DMS153 treated with DMSO at 0.1 percent for 48 hours (cell line): ENCODE results near the gene PRKCZ.
A peak's percentile ranks its signal among the peaks of the same experiment; 100 is the strongest.

Experiments
- DNase-seq: peaks from one replicate; lab custom pipeline; 2025; ENCODE audit not compliant: unreplicated experiment; lab: John Stamatoyannopoulos, UW

PRKCZ gene

DNA sequence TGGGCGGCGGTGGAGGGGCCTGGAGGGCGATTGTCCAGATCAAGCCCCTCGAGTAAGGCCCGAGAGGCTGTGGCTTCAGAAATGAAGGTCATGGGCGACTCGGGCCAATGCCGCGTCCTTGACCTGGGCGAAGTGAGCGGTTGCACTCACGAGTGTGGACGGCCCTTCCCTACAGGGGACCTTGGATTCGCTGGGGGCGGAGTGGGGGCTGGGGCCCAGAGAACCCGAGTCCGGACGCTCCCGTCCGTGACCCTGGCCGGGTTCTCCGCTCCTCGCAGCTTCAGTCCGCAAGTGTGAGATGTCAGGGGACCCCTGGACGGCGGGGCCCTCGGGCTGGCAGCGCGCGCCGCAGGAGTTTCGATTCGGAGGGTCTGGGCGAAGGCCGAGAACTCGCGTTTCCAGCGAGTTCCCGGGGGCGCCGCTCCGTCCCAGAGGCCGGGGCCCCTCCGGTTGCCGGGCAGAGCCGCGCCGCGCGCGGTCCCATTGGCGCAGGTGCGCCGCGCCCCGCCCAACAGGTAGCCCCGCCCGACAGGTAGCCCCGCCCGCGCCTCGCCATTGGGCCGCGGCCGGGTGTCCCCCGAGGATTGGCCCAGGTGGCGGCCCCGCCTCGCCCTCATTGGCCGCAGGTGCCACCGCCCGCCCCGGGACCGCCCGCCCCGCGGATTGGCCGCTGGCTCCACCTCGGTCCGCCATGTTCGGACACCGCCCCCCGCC lies at the start of gene PRKCZ:
TSS of gene PRKCZ (plus strand) at position 694 of the 714 bp plus-strand sequence. CDS start 220 bp downstream, outside the sequence.
- peak; percentile 99 for DNase-seq

DNA sequence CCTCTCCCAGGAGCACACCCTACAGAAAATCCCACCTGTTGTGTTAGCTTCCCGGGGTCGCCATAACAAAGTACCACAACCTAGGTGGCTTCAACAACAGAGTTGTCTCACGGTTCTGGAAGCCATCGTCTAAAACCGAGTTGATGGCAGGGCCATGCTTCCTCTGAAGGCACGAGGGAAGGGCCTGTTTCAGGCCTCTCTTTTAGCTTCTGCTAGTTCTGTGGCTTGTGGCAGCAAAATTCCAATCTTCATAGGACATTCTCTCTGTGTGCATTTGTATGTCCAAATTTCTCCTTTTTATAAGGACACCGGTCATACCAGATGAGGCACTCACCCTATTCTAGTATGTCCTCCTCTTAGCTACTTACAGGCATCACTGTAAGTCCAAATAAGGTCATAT lies 49.8 kb upstream of the PRKCZ start:
- no peak for DNase-seq

DNA sequence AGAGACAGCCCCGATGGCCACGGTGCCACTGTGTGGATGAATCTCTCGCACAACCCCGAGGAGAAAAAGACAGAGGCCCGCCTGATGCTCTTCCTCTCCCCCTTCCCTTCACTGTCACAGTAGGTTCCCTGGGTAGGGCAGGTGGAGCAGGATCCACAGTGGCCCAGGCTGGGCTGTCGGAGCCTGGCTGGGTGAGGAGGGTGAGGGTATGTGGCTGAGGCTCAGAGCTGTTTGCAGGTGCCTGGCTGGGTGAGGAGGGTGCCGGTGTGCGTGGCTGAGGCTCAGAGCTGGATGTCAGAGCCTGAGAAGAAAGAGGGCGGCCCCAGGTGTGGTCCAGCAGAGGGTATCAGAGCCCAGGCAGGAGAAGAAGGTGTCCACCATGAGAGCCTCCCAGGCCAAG lies 49.4 kb upstream of the PRKCZ start:
- no peak for DNase-seq

DNA sequence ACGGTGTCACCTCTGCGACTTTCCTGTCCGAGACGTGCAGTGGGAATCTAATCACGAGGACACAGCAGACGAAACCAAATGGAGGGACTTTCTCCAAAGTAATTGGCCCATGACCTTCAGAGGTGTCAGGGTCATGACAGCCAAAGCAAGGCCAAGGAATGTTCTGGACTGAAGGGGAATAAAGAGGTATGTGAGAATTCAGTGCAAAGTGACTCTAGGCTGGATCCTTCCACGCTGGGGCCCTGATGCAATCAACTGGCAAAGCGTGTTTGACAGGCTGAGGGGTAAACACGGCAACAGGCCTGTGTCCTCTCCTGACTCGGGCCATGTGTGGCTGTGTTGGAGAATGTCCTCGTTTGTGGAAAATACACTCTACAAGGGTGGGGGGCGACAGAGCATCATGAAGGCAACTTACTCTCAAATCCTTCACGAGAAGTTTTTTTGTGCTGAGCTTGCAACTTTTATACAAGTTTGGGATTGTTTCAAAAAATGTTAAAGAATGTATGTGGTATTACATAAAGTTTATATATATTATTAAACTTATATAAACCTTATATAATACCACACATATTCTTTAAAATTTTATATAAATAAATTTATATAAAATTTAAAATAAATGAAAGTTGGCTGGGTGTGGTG lies 48.3 kb upstream of the PRKCZ start:
- no peak for DNase-seq

DNA sequence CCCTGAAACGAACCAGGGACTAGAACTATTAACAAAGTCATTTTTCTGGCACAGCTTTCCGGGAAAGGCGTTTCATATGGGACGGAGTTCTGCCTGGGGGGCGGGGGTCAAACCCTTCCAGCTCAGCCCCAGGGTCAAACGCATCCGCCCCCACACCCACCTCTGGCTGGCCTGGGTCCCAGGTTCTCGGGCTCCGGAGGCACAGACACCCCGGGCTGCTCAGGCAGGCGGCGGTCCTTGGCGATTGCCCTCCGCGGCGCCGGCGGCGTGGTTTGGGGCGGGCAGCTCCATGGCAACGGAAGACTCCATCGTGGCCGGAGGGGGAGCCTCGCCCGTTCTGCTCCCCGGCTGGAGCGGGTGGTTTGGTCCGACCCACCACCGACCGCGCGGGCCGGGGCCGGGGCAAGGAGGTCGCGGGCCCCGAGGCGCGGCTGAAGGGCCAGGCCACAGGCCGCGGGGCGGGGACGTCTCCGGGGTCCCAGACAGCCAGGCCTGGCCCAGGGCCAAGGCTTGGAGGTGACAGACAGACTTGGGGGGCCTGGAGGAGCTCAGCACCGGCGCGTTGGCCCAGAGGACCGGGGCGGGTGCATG lies 46.6 kb upstream of the PRKCZ start, which contains the start of gene CFAP74:
TSS of gene CFAP74 (minus strand) at position 246 of the 591 bp plus-strand sequence. CDS start 12,830 bp downstream, outside the sequence.
- DNase-seq = peak; percentile 70

DNA sequence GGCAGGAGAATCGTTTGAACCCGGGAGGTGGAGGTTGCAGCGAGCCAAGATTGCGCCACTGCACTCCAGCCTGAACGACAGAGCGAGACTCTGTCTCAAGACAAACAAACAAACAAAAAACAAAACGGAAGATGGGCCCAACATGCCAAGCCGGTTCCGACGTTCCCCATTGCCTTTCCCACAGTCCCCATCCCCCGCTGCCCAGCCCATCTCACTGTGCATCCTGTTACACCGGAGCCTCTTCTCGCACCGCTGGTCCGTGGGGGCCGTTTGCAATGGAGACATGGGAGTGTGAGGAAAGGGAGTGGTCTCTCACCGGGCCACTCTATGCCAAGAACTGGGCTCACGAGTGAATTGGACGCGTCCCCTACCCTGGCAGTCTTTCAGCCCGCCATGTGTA lies 45.4 kb upstream of the PRKCZ start:
- DNase-seq = no peak

DNA sequence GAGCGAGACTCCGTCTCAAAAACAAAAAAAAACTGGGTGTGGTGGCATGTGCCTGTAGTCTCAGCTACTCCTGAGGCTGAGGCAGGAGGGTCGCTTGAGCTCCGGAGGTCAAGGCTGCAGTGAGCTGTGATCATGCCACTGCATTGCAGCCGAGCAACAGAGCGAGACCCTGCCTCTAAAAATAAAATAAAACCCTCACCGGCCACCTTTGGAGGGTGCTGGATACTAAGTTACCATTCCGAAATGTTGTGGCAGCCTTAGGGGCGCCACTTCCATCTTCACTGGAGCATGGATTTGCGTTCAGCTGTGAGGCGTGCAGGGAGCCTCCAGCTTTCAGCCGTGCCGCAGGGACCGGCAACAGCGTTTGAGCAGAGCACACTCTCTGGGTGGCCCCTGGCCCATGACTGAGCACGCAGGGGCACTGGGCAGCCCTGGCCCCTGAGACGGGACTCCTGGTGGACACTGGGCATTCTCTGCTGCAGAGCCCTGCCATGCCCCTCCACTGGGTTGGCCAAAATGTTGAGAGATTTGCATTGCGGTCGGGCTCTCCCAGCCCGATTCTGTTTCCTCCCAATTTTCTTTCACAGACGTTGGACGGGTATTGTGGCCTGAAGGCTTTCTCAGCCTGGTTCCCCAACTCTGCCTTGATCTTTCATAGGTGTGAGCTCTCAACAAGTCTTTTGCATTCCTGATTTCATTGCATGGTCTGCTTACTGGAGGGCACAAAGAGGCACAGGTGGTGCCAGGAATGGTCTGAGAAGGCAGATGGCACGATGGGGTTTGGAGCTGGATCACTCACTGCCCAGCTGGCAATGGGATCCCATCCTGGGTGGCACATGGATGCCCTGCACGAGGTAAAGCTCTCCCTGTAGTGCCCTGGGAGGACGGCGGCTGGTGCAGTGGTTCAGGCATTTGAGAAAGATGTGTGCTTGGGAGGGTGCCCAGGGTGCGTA lies 40.8 kb upstream of the PRKCZ start:
- DNase-seq = no peak

DNA sequence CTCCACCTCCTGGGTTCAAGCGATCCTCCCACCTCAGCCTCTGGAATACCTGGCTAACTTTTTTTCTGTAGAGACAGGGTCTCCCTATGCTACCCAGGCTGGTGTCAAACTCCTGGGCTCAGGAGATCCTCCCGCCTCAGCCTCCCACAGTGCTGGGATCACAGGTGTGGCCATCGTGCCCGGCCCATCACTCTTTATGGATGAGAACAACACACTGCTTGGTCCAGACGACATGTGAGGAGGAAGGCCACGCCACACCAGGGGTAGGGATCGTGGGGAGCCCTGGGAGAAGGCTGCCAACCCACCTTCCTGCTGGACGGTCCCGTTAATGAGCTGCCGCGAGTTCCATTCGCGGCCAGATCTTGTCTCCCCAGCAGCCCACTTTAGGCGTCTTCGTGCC lies 36.0 kb upstream of the PRKCZ start:
- DNase-seq = no peak

DNA sequence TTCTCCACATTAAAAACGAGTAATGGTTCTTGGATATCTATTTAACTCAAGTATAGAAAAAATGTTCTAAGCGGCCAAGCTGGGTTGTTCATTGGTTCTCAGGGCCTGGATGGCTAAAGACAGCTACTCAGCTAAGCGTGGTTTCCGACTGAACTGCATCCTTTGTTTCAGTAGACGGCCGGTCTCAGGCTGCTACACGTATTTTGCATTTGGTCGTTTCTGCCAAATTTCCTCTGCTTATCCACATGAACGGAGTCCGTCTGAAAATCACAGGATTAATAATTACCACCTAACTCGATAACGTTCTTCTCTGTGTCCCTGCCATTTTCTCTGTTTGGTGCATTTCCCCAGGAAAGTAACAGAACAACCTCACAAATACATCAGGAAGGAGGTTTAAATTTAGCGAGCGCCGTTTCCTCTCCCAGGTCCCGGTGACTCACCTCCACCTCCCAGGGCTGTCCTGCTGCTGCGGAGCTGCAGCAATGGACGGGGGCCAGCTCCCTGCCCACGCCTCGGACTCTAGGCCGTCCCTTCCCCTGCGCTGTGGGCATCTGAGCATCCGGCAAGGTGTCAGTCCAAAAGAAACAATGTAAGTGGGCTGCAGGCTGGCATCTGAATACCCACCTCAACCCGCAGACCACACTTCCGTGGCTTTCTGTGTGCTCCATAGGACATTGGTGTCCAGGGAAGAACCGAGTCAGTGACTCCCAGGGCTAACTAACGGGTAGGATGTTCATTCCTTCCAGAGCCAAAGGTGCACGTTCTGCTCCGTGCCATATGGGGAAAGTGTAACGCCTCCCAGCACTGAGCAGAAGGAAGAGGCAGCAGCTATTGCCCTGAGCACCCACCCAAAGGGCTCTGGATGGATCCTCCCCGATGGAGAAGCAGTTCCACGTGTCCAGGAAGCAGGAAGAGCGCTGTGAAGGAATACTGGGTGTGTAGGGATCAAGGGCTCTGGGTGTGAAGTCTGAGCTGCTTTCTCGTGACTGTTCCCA lies 35.2 kb upstream of the PRKCZ start:
- DNase-seq = no peak

DNA sequence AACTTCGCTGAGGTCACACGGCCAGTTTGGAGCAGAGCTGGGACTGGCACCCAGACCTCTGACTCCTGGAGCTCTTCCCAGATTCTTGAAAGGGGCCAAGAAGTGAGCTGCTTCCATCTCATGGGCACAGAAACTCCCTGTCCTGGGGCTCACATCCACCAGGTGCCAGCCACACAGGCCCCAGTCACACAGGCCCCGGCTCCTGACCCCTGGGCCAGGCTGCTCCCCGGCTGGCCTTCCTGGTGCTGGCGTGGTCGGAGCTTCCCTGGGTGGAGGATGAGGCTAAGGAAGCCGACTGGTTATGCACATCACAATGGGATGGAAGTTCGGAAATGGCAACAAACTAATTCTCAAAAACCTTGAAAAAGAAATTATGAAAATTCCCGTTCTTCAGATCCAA lies 34.1 kb upstream of the PRKCZ start:
- no peak for DNase-seq

DNA sequence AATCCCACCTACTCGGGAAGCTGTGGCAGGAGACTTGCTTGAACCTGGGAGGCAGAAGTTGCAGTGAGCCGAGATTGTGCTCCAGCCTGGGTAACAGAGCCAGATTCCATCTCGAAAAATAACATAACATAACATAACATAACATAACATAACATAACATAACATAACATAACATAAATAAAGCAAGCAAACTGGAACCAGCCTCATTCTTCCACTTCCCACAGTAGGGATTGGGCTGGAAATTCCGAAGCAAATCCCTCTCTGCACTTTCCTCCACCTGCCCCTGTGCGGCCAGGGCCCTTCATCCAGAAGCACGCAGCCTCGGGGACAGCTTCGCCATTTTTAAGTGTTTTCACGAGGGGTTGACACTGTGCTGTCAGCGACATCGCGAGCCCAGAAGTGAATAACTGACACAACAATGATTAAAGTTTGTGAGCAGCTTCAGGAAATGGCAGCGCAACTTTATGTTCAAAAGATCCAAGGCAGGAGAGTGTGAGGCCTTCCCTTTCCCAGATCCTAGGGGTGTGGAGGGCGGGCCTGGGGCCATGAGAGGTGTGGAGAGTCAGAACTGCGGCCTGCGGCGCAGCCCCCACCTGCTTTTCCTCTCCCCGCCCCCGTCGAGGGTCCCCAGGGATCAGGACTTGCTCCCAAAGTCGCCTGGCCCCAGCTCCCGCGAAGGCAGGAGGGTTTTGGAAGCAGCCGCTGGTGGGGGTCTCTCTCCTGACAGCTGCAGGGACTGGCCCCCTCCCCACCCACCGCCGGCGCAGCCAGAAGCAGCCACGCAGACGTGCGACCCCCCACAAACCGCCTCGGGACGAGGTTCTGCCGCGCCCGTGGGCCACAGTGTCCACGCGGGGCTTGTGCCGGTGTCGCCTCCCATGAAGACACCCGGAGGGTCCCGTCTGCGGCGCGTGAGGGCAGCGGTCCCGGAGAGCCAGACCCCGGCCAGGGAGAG lies 31.7 kb upstream of the PRKCZ start:
- no peak for DNase-seq

DNA sequence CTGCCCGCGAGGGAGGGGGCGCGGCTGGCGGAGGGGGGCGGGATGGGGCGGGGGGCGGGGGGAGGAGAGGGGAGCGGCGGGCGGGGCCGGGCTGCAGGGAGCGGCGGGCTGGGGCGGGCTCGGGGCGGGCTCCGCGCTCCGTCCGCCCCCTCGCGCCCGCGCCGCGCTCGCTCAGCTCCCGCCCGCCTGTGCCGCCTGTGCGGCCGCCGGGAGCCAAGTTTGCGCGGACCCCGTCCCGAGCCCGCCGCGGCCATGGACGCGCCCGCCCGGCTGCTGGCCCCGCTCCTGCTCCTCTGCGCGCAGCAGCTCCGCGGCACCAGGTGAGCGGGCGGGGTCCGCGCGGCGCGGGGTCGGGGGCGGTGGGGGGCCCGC lies 31.1 kb upstream of the PRKCZ start, which contains the start of gene GABRD:
TSS of gene GABRD (plus strand) at position 174 of the 372 bp plus-strand sequence. CDS start at position 253, 79 bp downstream.
- DNase-seq = no peak

DNA sequence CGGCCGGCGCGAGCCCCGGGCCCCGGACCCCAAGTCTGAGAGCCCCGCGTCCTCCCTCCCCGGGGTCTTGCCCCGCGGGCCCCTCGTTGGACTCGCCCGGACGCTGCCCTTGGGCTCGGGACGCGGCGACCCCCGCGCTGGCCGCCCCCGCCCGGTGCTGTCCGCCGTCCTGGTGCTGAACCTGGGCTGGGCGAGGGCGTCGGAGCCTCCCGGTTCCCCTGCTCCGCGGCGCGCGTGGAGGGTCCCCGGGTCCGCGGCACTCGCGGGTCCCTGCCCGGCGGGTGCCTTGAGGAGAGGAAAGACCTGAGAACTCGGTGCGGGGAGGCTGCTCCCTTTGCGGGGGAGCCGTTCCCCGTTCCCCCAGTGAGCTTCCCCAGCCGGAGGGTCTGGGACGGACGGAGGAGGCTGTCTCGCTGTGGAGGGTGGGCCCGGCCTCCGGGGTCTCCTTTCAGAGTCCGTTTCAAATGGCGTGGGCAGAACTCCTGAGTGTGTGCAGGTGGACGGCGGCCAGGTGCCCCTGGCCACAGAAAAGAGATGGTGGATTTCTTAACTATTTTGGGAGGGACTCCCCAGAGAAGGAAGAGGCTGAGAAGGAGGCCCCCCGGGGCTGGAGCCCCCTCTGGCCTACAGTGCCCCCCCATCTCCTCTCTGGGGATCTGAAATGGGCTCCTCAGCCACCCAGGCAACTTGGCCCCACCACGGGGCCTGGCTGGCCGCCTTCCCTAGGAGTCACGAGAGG lies 30.5 kb upstream of the PRKCZ start:
- DNase-seq = no peak

DNA sequence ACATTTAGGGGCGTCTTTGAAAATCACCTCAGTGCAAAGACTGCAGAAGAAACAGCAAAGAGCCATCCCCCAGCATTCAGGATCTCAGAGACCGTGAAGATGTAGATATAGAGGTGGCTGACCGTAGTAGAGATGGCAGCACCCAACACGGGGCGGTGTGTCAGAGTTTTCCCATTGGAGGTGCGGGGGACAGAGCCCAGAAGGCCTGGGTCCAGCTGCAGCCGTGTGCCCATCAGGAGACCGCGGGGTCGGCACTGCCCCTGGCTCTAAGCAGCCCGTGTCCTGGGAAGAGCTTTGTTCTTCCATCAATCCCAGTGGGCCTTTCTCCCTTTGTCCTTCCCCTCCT lies 29.9 kb upstream of the PRKCZ start:
- no peak for DNase-seq

DNA sequence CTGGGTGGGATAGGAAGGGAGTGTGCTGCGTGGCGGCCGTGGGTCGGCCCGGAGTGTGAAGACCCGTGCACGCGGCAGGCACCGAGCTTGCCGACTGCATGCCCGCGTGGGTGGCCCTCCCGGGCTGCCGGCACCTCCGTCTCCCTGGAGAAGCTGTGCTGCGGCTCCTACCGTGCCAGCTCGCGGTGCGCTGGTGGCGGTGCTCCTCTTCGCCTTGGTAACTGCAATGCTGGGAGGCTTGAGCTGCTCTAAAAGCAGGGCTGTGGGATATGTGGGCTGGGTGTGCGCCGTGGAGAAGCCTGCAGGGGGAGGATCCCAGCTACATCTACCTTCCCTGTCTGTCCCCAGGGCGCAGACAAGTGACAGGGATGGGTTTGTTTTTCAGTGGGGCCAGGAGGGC lies 28.7 kb upstream of the PRKCZ start:
- no peak for DNase-seq

DNA sequence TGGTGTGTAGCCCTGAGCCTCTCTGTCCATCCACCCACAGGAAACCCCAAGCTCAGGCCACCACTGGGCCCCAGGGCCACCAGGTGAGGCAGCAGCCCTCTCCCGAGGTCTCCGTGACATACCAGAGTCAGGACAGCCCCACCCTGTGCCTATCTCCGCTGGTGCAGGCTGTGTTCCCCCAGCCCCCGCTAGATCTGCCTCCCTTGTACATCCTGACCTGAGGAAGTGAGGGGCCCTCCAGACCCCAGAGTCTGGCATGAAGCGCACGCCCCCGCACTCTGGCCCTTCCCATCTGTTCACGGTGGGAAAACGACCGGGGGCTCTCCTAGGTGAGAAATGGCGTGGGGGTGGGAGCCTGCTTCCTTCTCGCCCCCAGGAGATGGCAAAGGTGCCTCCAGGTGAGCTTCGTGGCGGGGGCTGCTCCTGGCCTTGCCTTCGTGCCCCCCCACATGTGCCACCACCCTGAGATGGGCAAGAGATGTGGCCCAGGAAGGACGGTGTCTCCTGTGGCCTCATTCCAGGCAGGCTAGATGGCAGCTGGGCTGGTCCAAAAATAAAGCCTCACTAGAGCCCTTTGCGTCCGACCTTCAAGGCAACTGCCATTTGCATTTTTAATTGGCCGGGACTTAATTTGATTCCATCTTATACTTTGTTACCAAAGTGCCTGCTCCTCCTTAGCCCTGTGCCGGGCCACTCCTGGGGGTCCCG lies 28.0 kb upstream of the PRKCZ start:
- no peak for DNase-seq

DNA sequence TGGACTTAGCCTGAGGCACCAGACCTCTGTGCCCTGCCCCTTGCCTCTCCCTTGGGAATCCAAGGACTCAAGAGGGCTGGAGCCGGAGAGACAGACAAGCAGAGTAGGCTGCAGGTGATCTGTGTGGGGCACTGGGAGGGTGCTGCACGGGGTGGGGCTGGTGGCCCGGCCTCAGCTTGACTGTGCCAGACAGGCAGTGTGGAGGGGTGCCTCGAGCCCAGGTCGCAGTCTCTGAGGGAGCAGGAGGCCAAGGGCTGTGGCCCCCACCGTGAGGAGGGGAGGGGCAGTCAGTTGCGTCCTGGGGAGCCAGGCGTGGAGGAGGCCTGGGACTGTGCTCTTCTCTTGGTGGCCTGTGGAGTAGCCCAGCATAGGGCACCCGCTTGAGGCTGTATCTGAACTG lies 27.0 kb upstream of the PRKCZ start:
- DNase-seq = no peak

DNA sequence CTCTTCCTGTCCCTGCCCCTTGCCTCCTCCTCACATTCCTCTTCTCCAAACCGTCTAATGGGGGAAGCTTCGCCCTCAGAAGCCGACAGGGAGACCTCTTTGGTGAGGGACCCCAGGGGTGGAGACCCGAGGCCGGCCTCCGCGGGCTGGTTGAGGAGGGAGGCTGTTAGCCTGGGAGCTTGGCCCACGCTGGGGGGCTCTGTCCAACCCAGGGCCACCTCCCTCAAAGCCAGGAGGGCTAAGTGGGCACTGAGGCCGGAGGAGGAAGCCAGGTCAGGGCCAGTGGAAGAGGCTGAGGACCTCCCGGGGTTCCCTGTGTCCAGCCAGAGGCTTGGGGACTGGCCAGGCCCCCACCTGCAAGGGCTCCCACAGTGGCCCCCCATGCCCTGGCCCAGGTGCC lies 25.8 kb upstream of the PRKCZ start:
- DNase-seq = no peak
